ENCODE measurements around the gene BMF.
"Not testable (repeated sequence)": the region's sequence is repeated elsewhere in the genome, so short reads cannot be mapped to it uniquely, and the experiment has no call there.

BMF gene

GRCh38 chr15:40128766-40129660, 20.3 kb upstream of the BMF start:
- no peak overlapping the region for H3K4me3 ChIP-seq (replicated peaks in 1 of 2; ENCODE audit: low read depth in 2 of 2, low read length in 2 of 2)
- DNase-seq (ENCODE audit: low read depth in 2 of 2): no peak
- no peak for TF ChIP-seq CTCF (IDR thresholded peaks at IDR 0.05; ENCODE audit: low read depth, low read length)

- DNase-seq (ENCODE audit: low read depth in 2 of 2): no peak
- no peak for TF ChIP-seq CTCF (IDR thresholded peaks at IDR 0.05; ENCODE audit: low read depth, low read length)
- no peak overlapping the region for H3K4me3 ChIP-seq (replicated peaks in 1 of 2; ENCODE audit: low read depth in 2 of 2, low read length in 2 of 2)
Observed at GRCh38 chr15:40125950-40126349, 17.3 kb upstream of the BMF start.

- not testable (repeated sequence) for H3K4me3 ChIP-seq (replicated peaks in 1 of 2; ENCODE audit: low read depth in 2 of 2, low read length in 2 of 2); DNase-seq (ENCODE audit: low read depth in 2 of 2)
Observed at GRCh38 chr15:40124807-40125285, 16.2 kb upstream of the BMF start.

- DNase-seq (ENCODE audit: low read depth in 2 of 2); H3K4me3 ChIP-seq (replicated peaks in 1 of 2; ENCODE audit: low read depth in 2 of 2, low read length in 2 of 2): not testable (repeated sequence)
Observed at GRCh38 chr15:40124333-40124732, 15.7 kb upstream of the BMF start.

- H3K4me3 ChIP-seq (replicated peaks in 1 of 2; ENCODE audit: low read depth in 2 of 2, low read length in 2 of 2); DNase-seq (ENCODE audit: low read depth in 2 of 2): not testable (repeated sequence)
Observed at GRCh38 chr15:40123863-40124262, 15.2 kb upstream of the BMF start.

GRCh38 chr15:40122989-40123388, 14.3 kb upstream of the BMF start:
- not testable (repeated sequence) for H3K4me3 ChIP-seq (replicated peaks in 1 of 2; ENCODE audit: low read depth in 2 of 2, low read length in 2 of 2); DNase-seq (ENCODE audit: low read depth in 2 of 2)

GRCh38 chr15:40121911-40122638, 13.4 kb upstream of the BMF start:
- TF ChIP-seq CTCF (IDR thresholded peaks at IDR 0.05; ENCODE audit: low read depth, low read length): no peak
- H3K4me3 ChIP-seq (replicated peaks in 1 of 2; ENCODE audit: low read depth in 2 of 2, low read length in 2 of 2): no peak overlapping the region
- DNase-seq (ENCODE audit: low read depth in 2 of 2): no peak

GRCh38 chr15:40118473-40118872, 9.8 kb upstream of the BMF start:
- no peak overlapping the region for H3K4me3 ChIP-seq (replicated peaks in 1 of 2; ENCODE audit: low read depth in 2 of 2, low read length in 2 of 2)
- no peak for DNase-seq (ENCODE audit: low read depth in 2 of 2)
- no peak for TF ChIP-seq CTCF (IDR thresholded peaks at IDR 0.05; ENCODE audit: low read depth, low read length)

All from cardiac fibroblast (primary cell).